Activated CD8-positive, alpha-beta memory T cell treated with anti-CD3 and anti-CD28 coated beads for 48 hours (primary cell): Measurements from ENCODE around the gene SGCA.

ENCODE experiments used
- DNase-seq, 3 experiments: peaks; one replicate each; pipeline ENCODE4 v3.0.0-alpha.2; 2020; ENCODE audit warnings: low read depth in 2 of 3, low spot score in 2 of 3

Gene SGCA

GRCh38 chr17:50192618-50193291 lies 26.9 kb downstream of the SGCA start:
- no peak for DNase-seq

DNA sequence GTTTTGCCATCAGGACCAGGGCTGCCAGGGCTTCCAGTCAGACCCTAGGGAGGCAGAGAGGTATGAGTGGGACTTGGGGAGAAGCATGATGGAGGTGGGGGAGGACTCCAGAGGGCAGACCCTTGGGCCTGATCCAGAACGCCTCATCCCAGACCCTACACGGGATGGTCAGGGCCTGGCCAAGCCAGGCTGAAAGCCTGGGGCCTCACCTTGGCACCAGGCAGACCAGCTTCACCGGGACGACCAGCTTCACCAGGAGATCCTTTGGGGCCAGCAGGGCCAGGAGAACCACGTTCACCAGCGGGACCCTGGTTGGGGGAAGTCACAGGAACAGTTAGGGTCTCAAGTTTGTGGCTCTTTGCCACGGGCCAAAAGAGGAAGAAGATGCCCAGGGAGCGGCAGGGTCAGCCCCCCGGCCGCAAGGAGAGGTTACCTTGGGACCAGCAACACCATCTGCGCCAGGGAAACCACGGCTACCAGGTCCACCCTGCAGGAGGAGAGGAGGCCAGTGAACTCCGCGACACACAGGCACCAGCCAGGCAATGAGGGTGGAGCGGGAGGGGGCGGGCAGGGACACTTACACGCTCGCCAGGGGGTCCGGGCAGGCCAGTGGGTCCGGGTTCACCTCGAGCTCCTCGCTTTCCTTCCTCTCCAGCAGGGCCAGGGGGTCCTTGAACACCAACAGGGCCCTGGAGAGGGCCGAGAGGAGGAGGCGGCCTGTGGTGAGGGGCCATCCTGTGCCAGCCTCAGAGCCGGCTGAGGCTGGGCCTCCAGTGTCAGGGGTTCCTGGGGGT lies 28.5 kb downstream of the SGCA start:
- DNase-seq: no peak

DNA sequence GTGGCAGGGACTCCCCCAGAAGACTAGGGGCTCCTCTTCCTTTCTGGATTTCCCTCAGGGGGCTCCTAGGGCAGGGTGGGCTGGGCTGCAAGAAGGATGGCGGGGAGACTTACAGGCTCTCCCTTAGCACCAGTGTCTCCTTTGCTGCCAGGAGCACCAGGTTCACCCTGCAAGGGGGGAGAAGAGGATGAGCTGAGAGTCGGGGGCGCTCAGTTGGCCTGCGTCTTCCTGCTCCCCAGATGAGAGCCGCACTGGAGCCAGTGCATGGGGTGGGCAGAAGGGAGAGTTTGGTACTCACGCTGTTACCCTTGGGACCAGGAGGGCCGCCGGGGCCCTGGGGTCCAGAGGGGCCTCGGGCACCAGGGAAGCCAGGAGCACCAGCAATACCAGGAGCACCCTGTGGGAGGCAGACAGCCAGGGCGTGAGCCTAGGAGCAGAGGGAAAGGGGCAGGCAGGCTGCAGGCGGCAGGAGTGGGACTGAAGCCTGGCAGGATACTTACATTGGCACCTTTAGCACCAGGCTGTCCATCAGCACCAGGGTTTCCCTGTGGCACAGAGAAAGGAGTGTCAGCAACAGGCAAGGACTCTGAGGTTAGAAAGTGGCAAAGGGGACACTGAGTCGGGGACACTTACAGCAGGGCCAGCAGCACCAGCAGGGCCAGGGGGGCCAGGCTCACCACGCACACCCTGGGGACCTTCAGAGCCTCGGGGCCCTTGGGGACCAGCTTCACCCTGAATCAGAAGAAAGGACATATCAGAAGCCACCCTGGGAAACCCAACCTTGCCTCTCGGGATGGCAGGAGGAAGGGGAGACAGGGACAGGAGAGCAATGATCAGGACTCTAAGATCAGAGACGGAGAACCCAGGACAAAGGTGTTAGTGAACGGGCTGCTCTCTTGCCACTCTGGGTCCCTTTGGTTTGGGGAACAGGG lies 29.4 kb downstream of the SGCA start:
- DNase-seq: no peak

GRCh38 chr17:50196036-50196435 lies 30.2 kb downstream of the SGCA start:
- no peak for DNase-seq

- no peak for DNase-seq
These were observed 31.0 kb downstream of the SGCA start for GRCh38 chr17:50196826-50197225.

DNA sequence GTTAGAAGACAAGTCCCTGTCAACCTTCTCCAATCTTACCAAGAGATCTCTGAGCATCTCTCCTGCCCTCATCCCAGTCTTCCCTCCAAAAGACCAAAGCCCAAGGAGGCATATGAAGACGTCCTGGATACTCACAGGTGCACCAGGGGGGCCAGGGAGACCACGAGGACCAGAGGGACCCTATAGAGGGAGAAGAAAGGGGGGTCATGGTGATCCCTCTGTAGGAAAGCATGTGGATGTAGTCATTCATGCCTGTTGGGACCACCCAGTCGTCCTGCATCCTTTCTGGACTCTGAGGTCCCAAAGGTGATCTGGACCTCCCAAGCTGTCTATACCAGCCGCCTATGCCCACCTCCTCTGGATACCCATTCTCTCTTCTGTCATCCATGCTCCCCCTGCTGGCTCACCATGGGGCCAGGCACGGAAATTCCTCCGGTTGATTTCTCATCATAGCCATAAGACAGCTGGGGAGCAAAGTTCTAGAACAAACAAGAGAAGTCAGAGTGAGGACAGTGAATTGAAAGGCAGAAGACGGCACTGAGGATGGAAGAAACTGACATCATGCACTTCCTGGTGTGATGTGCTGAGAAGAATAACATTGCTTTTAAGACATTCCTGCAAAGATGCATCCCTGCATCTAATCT lies 32.3 kb downstream of the SGCA start:
- DNase-seq: peak in 2 of 3 experiments; percentile 38 to 39

DNA sequence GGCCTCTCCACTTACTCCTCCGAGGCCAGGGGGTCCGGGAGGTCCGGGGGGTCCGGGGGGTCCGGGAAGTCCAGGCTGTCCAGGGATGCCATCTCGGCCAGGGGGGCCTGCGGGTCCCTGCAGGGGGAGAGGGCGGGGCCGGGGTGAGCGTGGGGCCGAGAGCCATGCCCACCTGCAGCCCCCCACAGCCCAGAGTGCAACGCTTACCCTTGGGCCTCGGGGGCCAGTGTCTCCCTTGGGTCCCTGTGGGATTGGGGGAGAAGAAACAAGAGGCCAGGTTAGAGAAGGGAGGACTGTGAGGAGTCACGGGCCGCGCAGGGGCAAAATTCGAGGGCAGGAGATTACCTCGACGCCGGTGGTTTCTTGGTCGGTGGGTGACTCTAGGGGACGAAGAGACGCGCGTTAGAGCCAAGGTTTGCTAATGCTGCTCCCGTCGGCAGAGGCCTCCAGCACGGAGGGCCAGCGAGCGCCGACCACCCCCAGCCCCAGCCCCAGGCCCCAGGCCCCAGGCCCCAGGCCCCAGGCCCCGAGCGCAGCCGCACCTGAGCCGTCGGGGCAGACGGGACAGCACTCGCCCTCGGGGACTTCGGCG lies 33.5 kb downstream of the SGCA start:
- no peak for DNase-seq

DNA sequence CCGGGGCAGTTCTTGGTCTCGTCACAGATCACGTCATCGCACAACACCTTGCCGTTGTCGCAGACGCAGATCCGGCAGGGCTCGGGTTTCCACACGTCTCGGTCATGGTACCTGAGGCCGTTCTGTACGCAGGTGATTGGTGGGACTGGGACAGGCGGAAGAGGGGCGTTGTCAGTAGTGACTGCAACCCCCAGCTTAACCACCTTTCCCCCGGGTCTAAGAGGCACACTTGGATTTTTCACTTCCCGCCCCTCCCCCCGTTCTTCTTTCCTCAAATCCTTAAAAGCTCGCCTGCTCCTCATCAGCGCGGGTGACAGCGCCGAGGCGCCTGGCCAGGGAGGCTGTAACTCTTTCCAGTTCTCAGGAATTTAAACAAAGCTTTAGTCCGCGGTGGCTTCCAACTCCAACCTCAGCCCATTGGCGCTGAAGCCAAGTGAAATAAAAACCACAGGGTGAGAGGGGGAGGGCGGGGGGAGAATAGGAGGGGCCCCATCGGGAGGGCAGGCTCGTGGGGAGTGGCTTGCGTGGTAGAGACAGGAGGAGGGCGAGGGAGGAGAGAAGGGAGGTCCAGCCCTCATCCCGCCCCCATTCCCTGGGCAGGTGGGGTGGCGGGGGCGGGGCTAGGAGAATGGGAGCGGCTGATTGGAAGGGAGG lies 34.1 kb downstream of the SGCA start:
- DNase-seq: peak in 2 of 3 experiments; percentile 10 to 34

DNA sequence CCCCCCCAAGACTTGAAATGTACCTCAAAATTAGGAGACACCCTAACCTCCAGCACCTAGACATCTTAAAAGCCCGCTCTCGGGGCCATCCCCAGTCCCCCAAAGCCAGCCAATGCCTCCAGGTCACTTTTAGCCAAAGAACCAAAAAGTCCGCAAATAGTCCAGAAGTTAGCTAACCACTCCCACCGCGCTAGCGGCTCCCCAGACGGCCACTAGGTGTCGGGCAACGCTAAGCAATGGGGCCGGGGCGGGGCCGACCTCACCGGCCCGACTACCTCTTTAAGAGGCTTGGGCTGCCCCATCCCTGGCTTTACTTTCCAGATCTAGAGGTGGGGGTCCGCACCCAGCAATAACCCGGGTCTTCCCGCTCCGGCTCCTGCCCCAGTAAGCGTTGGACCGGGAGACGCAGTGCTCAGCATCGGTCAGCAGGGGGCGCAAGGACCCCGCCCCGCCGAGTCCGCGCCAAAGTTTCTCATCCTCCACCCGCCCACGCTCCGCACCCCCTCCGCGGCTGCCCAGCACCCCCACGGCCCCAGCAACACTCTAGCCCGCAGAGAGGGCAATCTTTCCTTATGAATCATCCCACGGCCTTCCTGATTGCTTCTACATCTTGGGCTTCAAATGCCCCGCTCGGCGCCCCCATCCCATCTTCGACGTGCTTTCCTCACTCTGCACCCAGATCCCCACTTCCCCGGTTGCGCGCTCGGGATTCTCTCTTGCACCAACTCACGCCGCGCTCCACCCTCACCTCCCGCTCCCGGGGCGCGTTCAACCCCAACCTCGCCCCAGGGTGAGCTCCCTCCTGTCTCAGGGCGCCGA lies 34.9 kb downstream of the SGCA start:
- DNase-seq: peak; percentile 56 to 84 (median 68)

DNA sequence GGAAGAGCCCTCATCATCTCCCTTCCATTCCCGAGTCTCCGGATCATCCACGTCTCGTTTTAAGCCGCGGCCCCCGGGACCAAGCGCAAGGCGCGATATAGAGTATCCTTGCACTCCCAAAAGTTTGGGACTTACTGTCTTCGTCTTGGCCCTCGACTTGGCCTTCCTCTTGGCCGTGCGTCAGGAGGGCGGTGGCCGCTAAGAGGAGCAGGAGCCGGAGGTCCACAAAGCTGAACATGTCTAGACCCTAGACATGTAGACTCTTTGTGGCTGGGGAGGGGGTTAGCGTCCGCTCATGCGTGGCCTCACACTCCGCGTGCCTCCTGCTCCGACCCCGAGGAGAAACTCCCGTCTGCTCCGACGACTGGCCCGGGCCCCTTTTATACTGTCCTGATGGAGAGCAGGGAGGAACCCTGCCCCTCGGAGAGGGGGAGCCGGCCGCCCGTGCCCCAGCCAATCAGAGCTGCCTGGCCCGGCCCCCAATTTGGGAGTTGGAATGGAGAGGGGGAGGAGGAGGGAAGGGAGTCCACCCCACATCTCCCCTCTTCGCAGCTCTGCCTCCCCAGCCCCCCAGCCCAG lies 35.6 kb downstream of the SGCA start, which contains the start of gene COL1A1:
Gene COL1A1 (minus strand): TSS at position 356 of the 579 bp plus-strand sequence. CDS start 118 bp downstream, at position 238.
- no peak for DNase-seq

GRCh38 chr17:50203086-50203485 lies 37.3 kb downstream of the SGCA start:
- no peak for DNase-seq

DNA sequence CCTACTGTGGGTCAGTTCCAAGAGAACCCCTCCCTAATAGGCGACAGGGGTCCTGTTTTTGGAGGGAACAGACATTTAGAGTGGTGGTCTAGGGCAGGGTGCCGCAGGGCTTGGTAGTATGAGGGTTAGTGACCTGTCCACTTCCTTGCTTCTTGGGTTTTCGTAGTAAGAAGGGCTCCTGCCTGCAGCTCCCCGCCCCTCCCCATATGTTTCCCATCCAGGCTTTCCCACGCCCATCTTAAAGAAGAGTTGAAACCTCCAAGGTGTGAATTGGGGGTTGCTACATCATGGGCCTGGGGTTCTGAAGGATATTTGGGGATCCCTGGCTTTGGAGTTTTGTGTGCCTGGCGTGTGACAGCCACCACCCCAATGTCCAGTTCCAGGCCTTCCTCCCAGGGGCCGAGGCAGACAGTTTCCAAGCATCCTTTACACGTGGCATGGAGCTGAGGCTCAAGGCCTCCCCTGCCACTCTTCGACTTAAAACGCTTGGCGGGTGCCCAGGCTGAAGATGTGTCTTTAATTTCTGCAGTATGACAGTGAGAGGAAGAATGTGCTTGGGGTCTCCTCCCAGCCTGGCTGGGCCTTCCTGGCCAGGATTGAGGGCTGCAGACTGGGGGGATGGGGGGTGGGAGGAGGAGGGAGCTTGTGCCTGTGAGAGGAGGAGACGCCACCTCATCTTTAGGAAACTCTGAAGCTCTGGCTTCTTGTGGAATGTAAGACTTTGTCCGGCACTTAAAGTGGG lies 38.0 kb downstream of the SGCA start:
- no peak for DNase-seq

- DNase-seq: no peak
These were observed 38.6 kb downstream of the SGCA start for GRCh38 chr17:50204431-50204830.

GRCh38 chr17:50205111-50205962 lies 39.5 kb downstream of the SGCA start:
- no peak for DNase-seq

GRCh38 chr17:50205963-50206505 lies 40.2 kb downstream of the SGCA start:
- no peak for DNase-seq

DNA sequence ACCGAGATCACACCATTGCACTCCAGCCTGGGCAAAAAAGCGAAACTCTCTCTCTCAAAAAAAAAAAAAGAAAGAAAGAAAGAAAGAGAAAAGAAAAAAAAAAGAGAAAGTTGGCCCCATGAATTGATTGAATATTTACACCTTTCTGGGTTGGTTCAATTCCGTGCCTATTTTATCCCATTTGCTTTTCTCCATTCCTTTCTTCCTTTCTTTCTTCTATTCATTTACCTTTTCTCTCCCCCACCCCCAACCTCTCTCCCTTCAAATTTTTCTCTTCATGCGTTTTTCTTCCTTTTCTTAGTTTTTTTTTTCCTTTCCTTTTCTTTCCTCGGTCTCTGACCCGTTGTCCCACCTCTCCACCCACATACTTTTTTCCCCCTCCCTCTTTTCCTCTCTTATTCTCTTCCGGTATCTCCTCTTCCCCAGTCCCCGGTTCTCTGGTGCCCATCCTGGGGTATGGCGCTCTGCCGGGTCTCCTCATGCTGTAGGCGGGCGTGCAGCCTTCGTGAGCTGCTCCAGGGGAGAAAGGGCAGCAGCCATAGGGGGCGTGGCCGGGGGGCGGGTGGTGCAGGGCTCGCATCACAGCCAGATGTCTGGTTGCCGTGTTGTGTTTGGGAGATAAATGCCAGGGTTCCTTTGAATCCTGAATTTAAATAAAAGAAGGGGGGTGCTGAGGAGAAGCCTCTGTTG lies 40.9 kb downstream of the SGCA start:
- DNase-seq: no peak
